PC-3 (cell line): ENCODE results near the gene PCYOX1L.

Experiments used
- EZH2 ChIP-seq: fragments of 300-600 bp; sonication (generic); IDR thresholded peaks from one replicate; pipeline ENCODE4 v1.6.1; 2017; ENCODE audit warnings: antibody characterized with exemption, mild to moderate bottlenecking, low read length; ENCODE audit not compliant: unreplicated experiment
- EZH2phosphoT487 ChIP-seq: fragments of 300-600 bp; sonication (generic); IDR thresholded peaks from 2 replicates; pipeline ENCODE4 v1.6.1; 2018; ENCODE audit warnings: mild to moderate bottlenecking, antibody characterized with exemption, low read length, borderline replicate concordance
- TF ChIP-seq, protein P1 (sequence below): fragments of 300-600 bp; sonication (generic); conservative IDR thresholded peaks from 2 replicates; pipeline ENCODE4 v1.5.1; 2017; ENCODE audit warnings: antibody characterized with exemption, low read depth, mild to moderate bottlenecking, low read length

- TF ChIP-seq EZH2 (no peak), EZH2phosphoT487 (no peak)
- TF ChIP-seq, protein P1, sequence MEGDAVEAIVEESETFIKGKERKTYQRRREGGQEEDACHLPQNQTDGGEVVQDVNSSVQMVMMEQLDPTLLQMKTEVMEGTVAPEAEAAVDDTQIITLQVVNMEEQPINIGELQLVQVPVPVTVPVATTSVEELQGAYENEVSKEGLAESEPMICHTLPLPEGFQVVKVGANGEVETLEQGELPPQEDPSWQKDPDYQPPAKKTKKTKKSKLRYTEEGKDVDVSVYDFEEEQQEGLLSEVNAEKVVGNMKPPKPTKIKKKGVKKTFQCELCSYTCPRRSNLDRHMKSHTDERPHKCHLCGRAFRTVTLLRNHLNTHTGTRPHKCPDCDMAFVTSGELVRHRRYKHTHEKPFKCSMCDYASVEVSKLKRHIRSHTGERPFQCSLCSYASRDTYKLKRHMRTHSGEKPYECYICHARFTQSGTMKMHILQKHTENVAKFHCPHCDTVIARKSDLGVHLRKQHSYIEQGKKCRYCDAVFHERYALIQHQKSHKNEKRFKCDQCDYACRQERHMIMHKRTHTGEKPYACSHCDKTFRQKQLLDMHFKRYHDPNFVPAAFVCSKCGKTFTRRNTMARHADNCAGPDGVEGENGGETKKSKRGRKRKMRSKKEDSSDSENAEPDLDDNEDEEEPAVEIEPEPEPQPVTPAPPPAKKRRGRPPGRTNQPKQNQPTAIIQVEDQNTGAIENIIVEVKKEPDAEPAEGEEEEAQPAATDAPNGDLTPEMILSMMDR, result no peak
Measured at GRCh38 chr5:149403923-149404745, 46.3 kb downstream of the PCYOX1L start.
